ENCODE data around the gene PLA2G4B. TPM values are rescaled to one million over a fixed set of nuclear protein-coding genes. Genes with fewer than 3 reads are reported as not detected.
A peak's percentile ranks its signal among the peaks of the same experiment; 100 is the strongest.

The PLA2G4B gene
- total RNA-seq, 1 experiment from 2014 or later: 11.0 TPM

DNA sequence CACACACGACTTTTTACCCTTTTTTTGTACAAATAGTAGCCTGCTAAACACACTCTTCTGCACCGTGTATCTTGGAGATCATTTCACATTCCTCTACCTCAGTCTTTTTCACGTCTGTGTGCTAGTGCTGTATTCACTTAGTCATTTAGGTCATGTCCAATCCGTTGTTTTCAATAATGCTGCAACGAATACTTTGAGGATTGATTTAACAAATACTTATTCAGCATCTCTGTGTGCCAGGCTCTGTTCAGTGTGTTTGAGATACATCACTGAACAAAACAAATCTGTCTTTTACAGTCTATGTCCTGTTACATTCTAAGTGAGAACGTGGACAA is 9.9 kb upstream of the PLA2G4B start:
- Mint-ChIP-seq H3K36me3 (peaks cover 2% of the 10 kb centered on the region; the same call in 1 of the 2 replicates), H3K9me3 (no peaks in the 10 kb centered on the region), H3K27me3 (ENCODE audit: low read depth) (no peaks in the 10 kb centered on the region), H3K4me3 (peak overlapping the region; percentile 92), H3K4me1 (peaks cover 7% of the 10 kb centered on the region), H3K27ac (no peak overlapping the region)
- no peak for ATAC-seq
- ChIA-PET CTCF (interaction anchor here (1.9 to 3.9 kb wide), 2 partner anchors 55 to 225 kb away, joined by 8 to 56 read pairs; partner anchors contain the start of gene MAPKBP1), POLR2A (interaction anchor here (3.5 kb wide), 1 partner anchor 54 kb away, joined by 15 read pairs; the partner anchor contains the start of gene MAPKBP1)
- no peak for DNase-seq (ENCODE audit: low spot score)
- TF ChIP-seq GTF2I (CRISPR knock-in tag; conservative IDR thresholded peaks at IDR 0.05) (no peak), NR2C2 (CRISPR knock-in tag; IDR thresholded peaks at IDR 0.05) (no peak), ETV6 (CRISPR knock-in tag; IDR thresholded peaks at IDR 0.05) (no peak), ZNF121 (CRISPR knock-in tag; IDR thresholded peaks at IDR 0.05) (no peak), ATF1 (CRISPR knock-in tag; IDR thresholded peaks at IDR 0.05) (no peak), USF1 (CRISPR knock-in tag; IDR thresholded peaks at IDR 0.05) (no peak), RELA (CRISPR knock-in tag; IDR thresholded peaks at IDR 0.05; ENCODE audit: borderline replicate concordance) (no peak), ZMAT4 (CRISPR knock-in tag; IDR thresholded peaks at IDR 0.05) (no peak), TCF7 (CRISPR knock-in tag; IDR thresholded peaks at IDR 0.05; ENCODE audit: low read depth) (no peak), ZNF281 (CRISPR knock-in tag; IDR thresholded peaks at IDR 0.05) (no peak), PRRX2 (CRISPR knock-in tag; IDR thresholded peaks at IDR 0.05) (no peak)
- TF ChIP-seq, protein P1, sequence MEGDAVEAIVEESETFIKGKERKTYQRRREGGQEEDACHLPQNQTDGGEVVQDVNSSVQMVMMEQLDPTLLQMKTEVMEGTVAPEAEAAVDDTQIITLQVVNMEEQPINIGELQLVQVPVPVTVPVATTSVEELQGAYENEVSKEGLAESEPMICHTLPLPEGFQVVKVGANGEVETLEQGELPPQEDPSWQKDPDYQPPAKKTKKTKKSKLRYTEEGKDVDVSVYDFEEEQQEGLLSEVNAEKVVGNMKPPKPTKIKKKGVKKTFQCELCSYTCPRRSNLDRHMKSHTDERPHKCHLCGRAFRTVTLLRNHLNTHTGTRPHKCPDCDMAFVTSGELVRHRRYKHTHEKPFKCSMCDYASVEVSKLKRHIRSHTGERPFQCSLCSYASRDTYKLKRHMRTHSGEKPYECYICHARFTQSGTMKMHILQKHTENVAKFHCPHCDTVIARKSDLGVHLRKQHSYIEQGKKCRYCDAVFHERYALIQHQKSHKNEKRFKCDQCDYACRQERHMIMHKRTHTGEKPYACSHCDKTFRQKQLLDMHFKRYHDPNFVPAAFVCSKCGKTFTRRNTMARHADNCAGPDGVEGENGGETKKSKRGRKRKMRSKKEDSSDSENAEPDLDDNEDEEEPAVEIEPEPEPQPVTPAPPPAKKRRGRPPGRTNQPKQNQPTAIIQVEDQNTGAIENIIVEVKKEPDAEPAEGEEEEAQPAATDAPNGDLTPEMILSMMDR (IDR thresholded peaks at IDR 0.05): no peak
- TF ChIP-seq, protein P2, sequence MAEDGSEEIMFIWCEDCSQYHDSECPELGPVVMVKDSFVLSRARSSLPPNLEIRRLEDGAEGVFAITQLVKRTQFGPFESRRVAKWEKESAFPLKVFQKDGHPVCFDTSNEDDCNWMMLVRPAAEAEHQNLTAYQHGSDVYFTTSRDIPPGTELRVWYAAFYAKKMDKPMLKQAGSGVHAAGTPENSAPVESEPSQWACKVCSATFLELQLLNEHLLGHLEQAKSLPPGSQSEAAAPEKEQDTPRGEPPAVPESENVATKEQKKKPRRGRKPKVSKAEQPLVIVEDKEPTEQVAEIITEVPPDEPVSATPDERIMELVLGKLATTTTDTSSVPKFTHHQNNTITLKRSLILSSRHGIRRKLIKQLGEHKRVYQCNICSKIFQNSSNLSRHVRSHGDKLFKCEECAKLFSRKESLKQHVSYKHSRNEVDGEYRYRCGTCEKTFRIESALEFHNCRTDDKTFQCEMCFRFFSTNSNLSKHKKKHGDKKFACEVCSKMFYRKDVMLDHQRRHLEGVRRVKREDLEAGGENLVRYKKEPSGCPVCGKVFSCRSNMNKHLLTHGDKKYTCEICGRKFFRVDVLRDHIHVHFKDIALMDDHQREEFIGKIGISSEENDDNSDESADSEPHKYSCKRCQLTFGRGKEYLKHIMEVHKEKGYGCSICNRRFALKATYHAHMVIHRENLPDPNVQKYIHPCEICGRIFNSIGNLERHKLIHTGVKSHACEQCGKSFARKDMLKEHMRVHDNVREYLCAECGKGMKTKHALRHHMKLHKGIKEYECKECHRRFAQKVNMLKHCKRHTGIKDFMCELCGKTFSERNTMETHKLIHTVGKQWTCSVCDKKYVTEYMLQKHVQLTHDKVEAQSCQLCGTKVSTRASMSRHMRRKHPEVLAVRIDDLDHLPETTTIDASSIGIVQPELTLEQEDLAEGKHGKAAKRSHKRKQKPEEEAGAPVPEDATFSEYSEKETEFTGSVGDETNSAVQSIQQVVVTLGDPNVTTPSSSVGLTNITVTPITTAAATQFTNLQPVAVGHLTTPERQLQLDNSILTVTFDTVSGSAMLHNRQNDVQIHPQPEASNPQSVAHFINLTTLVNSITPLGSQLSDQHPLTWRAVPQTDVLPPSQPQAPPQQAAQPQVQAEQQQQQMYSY (CRISPR knock-in tag; IDR thresholded peaks at IDR 0.05): no peak
- TF ChIP-seq, protein P3, sequence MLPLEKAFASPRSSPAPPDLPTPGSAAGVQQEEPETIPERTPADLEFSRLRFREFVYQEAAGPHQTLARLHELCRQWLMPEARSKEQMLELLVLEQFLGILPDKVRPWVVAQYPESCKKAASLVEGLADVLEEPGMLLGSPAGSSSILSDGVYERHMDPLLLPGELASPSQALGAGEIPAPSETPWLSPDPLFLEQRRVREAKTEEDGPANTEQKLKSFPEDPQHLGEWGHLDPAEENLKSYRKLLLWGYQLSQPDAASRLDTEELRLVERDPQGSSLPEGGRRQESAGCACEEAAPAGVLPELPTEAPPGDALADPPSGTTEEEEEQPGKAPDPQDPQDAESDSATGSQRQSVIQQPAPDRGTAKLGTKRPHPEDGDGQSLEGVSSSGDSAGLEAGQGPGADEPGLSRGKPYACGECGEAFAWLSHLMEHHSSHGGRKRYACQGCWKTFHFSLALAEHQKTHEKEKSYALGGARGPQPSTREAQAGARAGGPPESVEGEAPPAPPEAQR (CRISPR knock-in tag; IDR thresholded peaks at IDR 0.05): no peak
- TF ChIP-seq, protein P4, sequence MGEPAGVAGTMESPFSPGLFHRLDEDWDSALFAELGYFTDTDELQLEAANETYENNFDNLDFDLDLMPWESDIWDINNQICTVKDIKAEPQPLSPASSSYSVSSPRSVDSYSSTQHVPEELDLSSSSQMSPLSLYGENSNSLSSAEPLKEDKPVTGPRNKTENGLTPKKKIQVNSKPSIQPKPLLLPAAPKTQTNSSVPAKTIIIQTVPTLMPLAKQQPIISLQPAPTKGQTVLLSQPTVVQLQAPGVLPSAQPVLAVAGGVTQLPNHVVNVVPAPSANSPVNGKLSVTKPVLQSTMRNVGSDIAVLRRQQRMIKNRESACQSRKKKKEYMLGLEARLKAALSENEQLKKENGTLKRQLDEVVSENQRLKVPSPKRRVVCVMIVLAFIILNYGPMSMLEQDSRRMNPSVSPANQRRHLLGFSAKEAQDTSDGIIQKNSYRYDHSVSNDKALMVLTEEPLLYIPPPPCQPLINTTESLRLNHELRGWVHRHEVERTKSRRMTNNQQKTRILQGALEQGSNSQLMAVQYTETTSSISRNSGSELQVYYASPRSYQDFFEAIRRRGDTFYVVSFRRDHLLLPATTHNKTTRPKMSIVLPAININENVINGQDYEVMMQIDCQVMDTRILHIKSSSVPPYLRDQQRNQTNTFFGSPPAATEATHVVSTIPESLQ (CRISPR knock-in tag; IDR thresholded peaks at IDR 0.05): no peak
